K562 (cell line): ENCODE results near the gene POLR2L. TPM values are rescaled to one million over a fixed set of nuclear protein-coding genes. Genes with fewer than 3 reads are reported as not detected.
A peak's percentile ranks its signal among the peaks of the same experiment; 100 is the strongest.

Experiments used
- ATAC-seq: fragments of 200-7000 bp; cut with Tn5 transposase; 3 replicates; pipeline ENCODE4 v1.9.1; 2020; ENCODE audit warnings: moderate library complexity
- BruUV-seq: library from RNA; stranded (reverse); fragments of 400-500 nt; replicated peaks from 2 replicates; lab custom pipeline; 2021; lab: Mats Ljungman, UMichigan
- CTCF ChIA-PET: fragments of 300-600 bp; formaldehyde crosslinking; extraction: SDS; loops from one replicate; lab custom pipeline; 2021; ENCODE audit warnings: low intra/inter-chr PET ratio; lab: Yijun Ruan, JAX
- POLR2A ChIA-PET: fragments of 300-600, 350-650 bp; sonication (Branson Sonifier 250); formaldehyde crosslinking; extraction: SDS; loops from one replicate; lab custom pipeline; 2021; ENCODE audit warnings: antibody characterized with exemption, inconsistent platforms; lab: Yijun Ruan, JAX
- DNase-seq, 4 experiments: peaks; one replicate each; pipeline versions ENCODE4 v3.0.0 to v3.0.0-alpha.2; 2011 to 2018; ENCODE audit warnings: low spot score in 3 of 4, mixed read lengths in 3 of 4; ENCODE audit errors: extremely low read depth in 1 of 4
- FAIRE-seq: peaks from 2 replicates; lab custom pipeline; 2011; peaks lifted over from hg19 to GRCh38; lab: Jason Lieb, UNC
- H2AFZ ChIP-seq: 2 replicates; pipeline ENCODE4 v1.6.0; 2011; ENCODE audit warnings: low read depth, low read length, control low read depth, inconsistent platforms
- H3K27ac ChIP-seq: fragments of 200-600 bp; 3 replicates; pipeline ENCODE4 v1.8.0; 2011; ENCODE audit warnings: low read depth, mild to moderate bottlenecking, control low read depth, inconsistent platforms, low read length, moderate library complexity, mixed read lengths; ENCODE audit errors: extremely low read depth
- H3K27me3 ChIP-seq, 2 experiments: fragments of 300-600 bp in 1 of 2; 2 replicates in 1 of 2; 3 replicates in 1 of 2; pipeline versions ENCODE4 v1.6.0 to v1.8.0; 2011; ENCODE audit warnings: inconsistent platforms in 2 of 2, low read length in 2 of 2, mild to moderate bottlenecking in 1 of 2, mixed read lengths in 1 of 2, moderate library complexity in 1 of 2; ENCODE audit not compliant: control insufficient read depth in 2 of 2, insufficient read depth in 2 of 2
- H3K36me3 ChIP-seq: fragments of 300-600 bp; 3 replicates; pipeline ENCODE4 v1.8.0; 2011; ENCODE audit warnings: mild to moderate bottlenecking, low read length, inconsistent platforms; ENCODE audit not compliant: control insufficient read depth, insufficient read depth
- H3K4me1 ChIP-seq, 2 experiments: fragments of 200-600 bp in 1 of 2; replicated peaks in 1 of 2; 2 replicates in 1 of 2; 3 replicates in 1 of 2; pipeline versions ENCODE4 v1.5.1 to v1.8.0; 2011; ENCODE audit warnings: inconsistent platforms in 2 of 2, low read length in 2 of 2, mild to moderate bottlenecking in 1 of 2, mixed read lengths in 1 of 2, moderate library complexity in 1 of 2; ENCODE audit not compliant: control insufficient read depth in 2 of 2, insufficient read depth in 2 of 2
- H3K4me2 ChIP-seq: 2 replicates; pipeline ENCODE4 v1.6.1; 2011; ENCODE audit warnings: low read length, control low read depth, inconsistent platforms, mixed read lengths; ENCODE audit not compliant: insufficient read depth
- H3K4me3 ChIP-seq: fragments of 200-600 bp; sonication (generic), shearing (Covaris generic); 2 replicates; pipeline ENCODE4 v1.5.1; 2016; ENCODE audit warnings: control low read depth, inconsistent platforms
- H3K79me2 ChIP-seq: fragments of 200-600 bp; 3 replicates; pipeline ENCODE4 v1.8.0; 2011; ENCODE audit warnings: low read length, inconsistent platforms; ENCODE audit not compliant: control insufficient read depth, insufficient read depth
- H3K9ac ChIP-seq, 2 experiments: 2 replicates each; pipeline versions ENCODE4 v1.6.0 to v1.6.1; 2011; ENCODE audit warnings: low read depth in 2 of 2, low read length in 2 of 2, control low read depth in 1 of 2, inconsistent platforms in 1 of 2, mild to moderate bottlenecking in 1 of 2, mixed read lengths in 1 of 2; ENCODE audit not compliant: insufficient read depth in 1 of 2
- H3K9me1 ChIP-seq: one replicate; pipeline ENCODE4 v1.6.0; 2011; ENCODE audit warnings: inconsistent platforms, mild to moderate bottlenecking, low read length, moderate library complexity; ENCODE audit not compliant: control insufficient read depth, insufficient read depth
- H3K9me3 ChIP-seq: replicated peaks from 2 replicates; pipeline ENCODE4 v1.5.1; 2011; ENCODE audit warnings: low read depth, low read length, inconsistent platforms; ENCODE audit not compliant: control insufficient read depth, insufficient read depth
- H4K20me1 ChIP-seq: replicated peaks from 2 replicates; pipeline ENCODE4 v1.6.1; 2011; ENCODE audit warnings: low read length, inconsistent platforms, mixed read lengths; ENCODE audit not compliant: control insufficient read depth, insufficient read depth
- CREM ChIP-seq: IDR thresholded peaks from 2 replicates; pipeline ENCODE4 v1.6.1; 2014; ENCODE audit warnings: antibody characterized with exemption, low read depth
- MNT ChIP-seq, 2 experiments: fragments of 450-650 bp; conservative IDR thresholded peaks; 2 replicates each; pipeline ENCODE4 v1.6.1; 2017; ENCODE audit warnings: mild to moderate bottlenecking in 2 of 2, moderate library complexity in 2 of 2
- NR2C1 ChIP-seq, 2 experiments: fragments of 450-650 bp; IDR thresholded peaks; 2 replicates each; pipeline ENCODE4 v1.6.1; 2017; ENCODE audit warnings: mild to moderate bottlenecking in 2 of 2, antibody characterized with exemption in 1 of 2, inconsistent platforms in 1 of 2, missing compliant biosample characterization in 1 of 2, missing genetic modification characterization in 1 of 2
- PRDM10 ChIP-seq: fragments of 450-650 bp; IDR thresholded peaks from 2 replicates; pipeline ENCODE4 v1.6.1; 2018; ENCODE audit not compliant: partially characterized antibody
- SAP30 ChIP-seq: fragments of 200-600 bp; sonication (generic); IDR thresholded peaks from 2 replicates; pipeline ENCODE4 v1.6.1; 2012; ENCODE audit warnings: borderline replicate concordance, low read depth, mild to moderate bottlenecking, moderate library complexity, low read length, control low read depth, inconsistent platforms; ENCODE audit not compliant: insufficient read depth, poor library complexity, severe bottlenecking
- YY1 ChIP-seq, 3 experiments: IDR thresholded peaks; 2 replicates each; pipeline ENCODE4 v1.6.1; 2011; ENCODE audit warnings: low read length in 2 of 3, mild to moderate bottlenecking in 2 of 3, moderate library complexity in 2 of 3, borderline replicate concordance in 1 of 3, control low read depth in 1 of 3, low read depth in 1 of 3; ENCODE audit not compliant: insufficient read depth in 3 of 3, insufficient replicate concordance in 2 of 3, control insufficient read depth in 1 of 3, insufficient read length in 1 of 3; ENCODE audit errors: extremely low read depth in 1 of 3
- ZNF740 ChIP-seq, 3 experiments: fragments of 200-800 bp in 1 of 3; sonication (Bioruptor generic) in 1 of 3; sonication (generic) in 1 of 3; formaldehyde crosslinking in 1 of 3; IDR thresholded peaks; 2 replicates each; pipeline versions ENCODE4 v1.6.1 to v1.8.0; 2016 to 2022; ENCODE audit warnings: mild to moderate bottlenecking in 2 of 3, missing compliant biosample characterization in 2 of 3, missing genetic modification characterization in 2 of 3, missing genetic modification reagents in 1 of 3
- WGBS: fragments of 100-300 bp; shearing (Covaris generic); methylation state at CpG from one replicate; pipeline ENCODE4 v1.1.6; 2016; ENCODE audit warnings: low coverage, mixed read lengths; ENCODE audit not compliant: insufficient coverage; ENCODE audit errors: missing lambda C conversion rate; 5-methylcytosine and 5-hydroxymethylcytosine counted together
- in situ Hi-C: fragments of 300-500 bp; cut with MboI; formaldehyde crosslinking; loops from 4 replicates; pipeline ENCODE4 v1.15.0; 2018; ENCODE audit warnings: inconsistent platforms, mixed read lengths
- intact Hi-C: fragments of 100-400 bp; cut with micrococcal nuclease; formaldehyde crosslinking; loops from 2 replicates; pipeline ENCODE4 v1.14.2; 2022
- polyA plus RNA-seq, 8 experiments: library from polyadenylated mRNA; depleted of rRNA in 4 of 8; stranded (reverse) in 5 of 8; unstranded in 3 of 8; fragments of >200 nt; fragmentation: Nextera tagmentation in 2 of 8; fragmentation: Illumina TruSeq in 1 of 8; extraction: Ambion mirVana in 2 of 8; extraction: Trizol in 1 of 8; gene quantifications; 2 replicates each; pipeline versions ENCODE4 v1.2.1 to v1.2.3, GENCODE V29; 2011 to 2014; ENCODE audit warnings: inconsistent platforms in 1 of 8, missing spikeins in 1 of 8
- total RNA-seq, 7 experiments: library from RNA; depleted of rRNA in 6 of 7; stranded (reverse); fragments of >200 nt in 6 of 7; fragmentation: Illumina TruSeq in 2 of 7; extraction: Trizol in 2 of 7; gene quantifications; 2 replicates each; pipeline versions ENCODE4 v1.2.1 to v1.2.3, GENCODE V29; 2011 to 2021; ENCODE audit warnings: low replicate concordance in 1 of 7

POLR2L gene
- total and polyA plus RNA-seq, 9 of the 15 experiments (the other 6 are each of a cell fraction or from before 2014, with no cell fraction given) = 38.3 to 688 (median 108) TPM

- peaks cover 26% of the 10 kb centered on the region for H3K79me2 ChIP-seq
- ChIA-PET POLR2A (interaction anchor here (0.6 to 2.2 kb wide), 13 partner anchors 8 to 239 kb away, joined by 3 to 26 read pairs (median 3); partner anchors contain the start of genes RPLP2 and TALDO1), CTCF (interaction anchor here (2.4 kb wide), 1 partner anchor 68 kb away, joined by 10 read pairs; no protein-coding TSS in a partner anchor)
- FAIRE-seq (no peak), DNase-seq (peak in 3 of 4 experiments; percentile 48 to 61 (median 60)), ATAC-seq (no peak; the same call in 2 of the 3 replicates)
- intact Hi-C loops (loop anchor here (5.0 to 10.0 kb wide), 2 partner anchors 69 to 232 kb away; partner anchors contain the start of genes LMNTD2 and RASSF7), in situ Hi-C loops (no loop called here)
- no peaks in the 10 kb centered on the region for H3K9me3 ChIP-seq
- no peaks in the 10 kb centered on the region for H3K27me3 ChIP-seq
- H4K20me1 ChIP-seq = no peaks in the 10 kb centered on the region
- peak overlapping the region; percentile 71 for H3K27ac ChIP-seq
- BruUV-seq = no TSS peak
- peak overlapping the region; percentile 73 for H3K4me3 ChIP-seq
- H3K9ac ChIP-seq = peak overlapping the region; percentile 66 to 95; a peak in 3 of 4 replicates
- peak overlapping the region; percentile 91 for H3K4me2 ChIP-seq
- WGBS = 18% methylated on average over 18 of the region's 18 CpGs
- peaks cover 51% of the 10 kb centered on the region; the same call in 1 of the 3 replicates for H3K36me3 ChIP-seq
- peak overlapping the region; percentile 79; the same call in 1 of the 2 replicates for H2AFZ ChIP-seq
- H3K9me1 ChIP-seq = no peaks in the 10 kb centered on the region
- peaks cover 7 to 91% of the 10 kb centered on the region in 2 experiments for H3K4me1 ChIP-seq
- peak in 1 of 3 experiments; percentile 7 for TF ChIP-seq YY1 (IDR thresholded peaks at IDR 0.05; ENCODE audit: borderline replicate concordance in 1 of 3, control insufficient read depth in 1 of 3, extremely low read depth in 1 of 3, insufficient read depth in 3 of 3, insufficient read length in 1 of 3, insufficient replicate concordance in 2 of 3, low read depth in 1 of 3, low read length in 2 of 3)
- TF ChIP-seq CREM = peak; percentile 20; the same call in 1 of the 2 replicates
- TF ChIP-seq MNT (conservative IDR thresholded peaks at IDR 0.05) = 0 out of 4 replicates have a peak, but pooled peaks of 1 of the 2 experiments have one; percentile 15
- TF ChIP-seq NR2C1 (IDR thresholded peaks at IDR 0.05) = peak; percentile 70
- TF ChIP-seq NR2C1 (tag; IDR thresholded peaks at IDR 0.05) = peak; percentile 46
- TF ChIP-seq SAP30 = peak; percentile 18
- TF ChIP-seq ZNF740 (CRISPR knock-in tag; IDR thresholded peaks at IDR 0.05) = peak; percentile 69; the same call in 1 of the 2 replicates
- TF ChIP-seq ZNF740 (tag; IDR thresholded peaks at IDR 0.05) = no peak
- TF ChIP-seq PRDM10 = peak; percentile 3
Observed at GRCh38 chr11:796565-797295, 45.6 kb downstream of the POLR2L start.
